MV-4-11 (cell line): ENCODE results near the gene RASGEF1B.
A peak's percentile ranks its signal among the peaks of the same experiment; 100 is the strongest.

ENCODE experiments used
- DNase-seq: peaks from one replicate; lab custom pipeline; 2025; lab: John Stamatoyannopoulos, UW

RASGEF1B gene

GRCh38 chr4:81466841-81467671, 4.7 kb downstream of the RASGEF1B start:
- peak; percentile 62 for DNase-seq

DNA sequence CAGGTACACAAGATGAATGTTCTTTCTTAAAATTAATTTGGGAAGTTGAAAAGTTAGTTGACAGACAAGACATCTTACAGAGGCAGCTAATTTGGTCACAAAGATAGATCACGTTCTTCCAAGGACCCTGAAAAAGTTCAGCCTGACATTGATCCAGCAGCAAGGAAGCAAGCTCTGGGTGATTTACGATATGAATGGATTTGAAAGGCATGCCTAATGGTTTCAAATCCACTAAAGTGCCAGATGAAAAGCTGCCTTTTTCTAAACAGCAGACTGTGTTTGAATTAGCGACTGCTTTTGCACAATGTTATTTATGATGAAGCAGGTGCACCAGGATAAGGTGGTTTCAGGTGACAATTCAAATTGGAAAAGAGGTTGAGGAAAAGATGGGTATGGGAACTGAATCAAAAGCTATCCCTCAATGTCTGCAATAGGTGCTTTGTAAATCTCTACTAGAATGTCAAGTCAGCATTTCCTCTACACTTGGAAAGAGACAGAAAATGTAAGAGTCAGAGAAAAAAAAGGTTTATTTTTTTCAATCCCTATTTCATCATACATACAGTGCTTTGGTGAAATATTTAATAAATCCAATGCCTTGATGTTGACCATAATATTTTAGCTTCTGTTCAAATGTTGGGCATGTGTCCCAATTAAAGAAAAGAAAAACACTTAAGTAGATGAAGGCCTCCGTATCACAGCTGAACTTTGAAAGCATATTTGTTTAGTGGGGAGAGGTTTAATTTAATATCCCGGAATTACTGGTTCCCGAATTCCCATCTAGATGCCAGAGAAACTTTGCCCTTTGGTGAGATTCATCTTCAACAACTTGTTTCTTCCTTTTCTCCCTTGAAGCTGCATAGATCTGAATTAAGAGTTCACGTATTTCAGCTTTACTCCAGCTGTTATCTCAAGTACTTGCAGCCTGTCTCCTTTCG, 6.0 kb downstream of the RASGEF1B start:
- no peak for DNase-seq

DNA sequence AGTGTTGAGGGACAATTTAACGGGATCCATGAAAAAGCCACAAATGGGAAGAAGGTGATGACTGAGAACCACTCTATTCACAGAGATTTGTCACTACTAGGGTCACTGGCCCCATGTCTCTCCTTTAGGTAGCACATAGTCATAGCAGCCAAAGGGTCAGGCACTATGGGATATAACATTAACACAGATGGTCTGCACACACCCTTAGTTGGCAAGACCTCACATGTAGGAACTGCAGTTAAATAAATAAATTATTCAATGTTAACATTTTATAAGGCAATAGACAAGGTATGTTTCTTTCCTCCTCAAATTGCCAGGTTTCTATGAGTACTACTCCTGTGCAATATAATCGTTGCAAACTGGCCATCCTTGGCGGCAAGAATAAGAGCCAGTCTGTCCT, 10.9 kb downstream of the RASGEF1B start:
- no peak for DNase-seq

- DNase-seq = no peak
Observed at GRCh38 chr4:81460191-81460701, 11.5 kb downstream of the RASGEF1B start.

GRCh38 chr4:81459228-81459627, 12.5 kb downstream of the RASGEF1B start:
- DNase-seq = no peak

DNA sequence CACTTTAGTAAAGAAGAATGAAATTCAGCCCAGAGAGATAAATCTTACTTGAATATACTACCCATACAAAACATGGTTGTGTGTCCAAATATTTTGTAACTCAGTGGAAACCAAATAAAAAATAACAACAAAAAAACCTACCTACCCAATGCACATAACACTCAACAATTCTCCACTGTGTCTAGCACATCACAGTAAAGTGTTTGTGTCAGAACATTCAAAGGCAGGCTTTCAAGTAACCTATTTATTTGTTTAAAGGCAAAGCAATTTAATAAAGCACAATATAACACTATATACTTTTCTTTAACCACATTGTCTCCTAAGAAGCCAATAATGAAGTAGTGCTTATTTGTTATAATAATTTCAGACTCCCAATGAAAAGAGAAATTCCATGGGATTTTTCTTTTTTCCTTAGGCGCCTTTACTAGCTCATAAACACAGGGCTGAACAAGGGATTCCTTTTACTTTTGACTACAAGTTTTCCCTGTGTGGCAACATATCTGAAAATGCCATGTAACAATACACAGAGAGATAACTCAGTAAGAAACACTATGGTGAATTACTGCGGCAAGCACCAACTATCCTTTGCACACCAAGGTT, 13.7 kb downstream of the RASGEF1B start:
- no peak for DNase-seq

DNA sequence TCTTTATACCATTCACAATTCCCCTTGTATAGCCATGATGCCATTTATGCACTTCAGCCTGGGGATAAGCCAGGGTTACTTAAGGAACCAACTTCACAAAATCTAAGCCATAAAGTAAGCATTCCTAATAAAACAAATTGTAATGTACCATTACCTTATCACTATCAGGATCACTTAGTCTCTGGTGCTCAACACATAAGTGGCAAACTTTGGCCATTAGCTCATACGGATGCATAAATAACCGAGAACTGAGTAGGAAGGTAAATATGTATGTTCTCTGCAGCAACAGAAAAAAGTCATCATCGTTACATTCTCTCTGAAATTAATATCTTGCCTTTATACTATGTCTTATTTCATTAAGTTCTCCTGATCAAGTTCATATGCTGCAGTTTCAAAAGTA, 14.4 kb downstream of the RASGEF1B start:
- no peak for DNase-seq

- DNase-seq = no peak
Observed at GRCh38 chr4:81455897-81456296, 15.8 kb downstream of the RASGEF1B start.

DNA sequence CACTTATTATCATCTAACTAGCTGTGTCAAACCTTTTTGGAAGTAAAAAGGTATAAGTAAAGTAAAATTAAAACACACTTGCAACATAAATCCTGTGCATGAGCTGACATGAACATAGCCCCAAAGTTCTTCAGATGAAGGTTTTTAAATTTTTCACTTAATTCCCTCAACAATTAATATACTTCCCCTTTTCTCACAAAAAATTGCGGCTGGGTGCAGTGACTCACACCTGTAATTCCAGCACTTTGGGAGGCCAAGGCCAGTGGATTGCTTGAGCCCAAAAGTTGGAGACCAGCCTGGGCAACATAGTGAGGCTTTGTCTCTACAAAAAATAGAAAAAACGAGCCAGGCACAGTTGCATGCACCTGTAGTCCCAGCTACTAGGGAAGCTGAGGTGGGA, 16.8 kb downstream of the RASGEF1B start:
- DNase-seq = no peak

- DNase-seq = no peak
Observed at GRCh38 chr4:81454499-81454898, 17.2 kb downstream of the RASGEF1B start.

DNA sequence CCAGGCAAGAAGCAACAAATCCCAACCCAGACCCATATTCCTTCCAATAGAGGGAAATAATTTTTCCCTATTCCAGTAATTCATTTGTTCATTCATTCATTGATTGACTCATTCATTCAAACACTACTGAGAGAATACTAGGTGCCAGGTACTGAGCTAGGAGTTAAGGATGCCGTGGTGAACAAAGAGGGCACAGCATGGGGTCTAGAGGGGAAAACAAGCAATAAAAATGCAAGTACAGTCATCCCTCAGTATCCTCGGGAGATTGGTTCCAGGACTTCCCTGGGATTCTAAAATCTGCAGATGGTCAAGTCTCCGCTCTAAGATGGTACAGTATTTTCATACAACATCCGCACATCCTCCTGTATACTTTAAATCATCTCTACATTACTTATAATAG, 18.7 kb downstream of the RASGEF1B start:
- DNase-seq = no peak

DNA sequence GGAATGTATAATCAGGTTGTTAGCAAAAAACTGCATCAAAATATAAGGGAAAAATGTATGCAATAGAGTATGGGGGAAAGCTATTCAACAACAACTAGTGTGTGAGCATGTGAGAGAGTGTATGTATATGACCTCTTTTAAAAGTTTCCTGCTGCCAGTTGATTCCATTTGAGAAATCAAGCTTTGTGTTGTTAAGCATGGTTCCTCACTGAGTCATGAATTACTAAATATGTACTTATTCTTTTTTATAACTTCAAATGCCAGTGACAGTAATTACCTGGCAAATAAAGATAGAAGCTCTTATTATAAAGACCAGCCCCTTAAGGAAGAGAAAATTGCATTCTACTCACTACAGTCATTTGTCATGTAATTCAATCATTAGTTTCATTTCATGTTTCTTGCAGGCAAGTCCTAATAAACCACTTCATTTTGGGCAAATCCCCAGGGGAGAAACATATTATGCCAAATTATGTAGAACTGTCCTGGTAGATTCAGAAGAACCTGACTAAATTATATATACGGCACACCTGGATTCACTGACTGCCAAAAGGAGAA, 19.2 kb downstream of the RASGEF1B start:
- DNase-seq = no peak

- no peak for DNase-seq
Observed at GRCh38 chr4:81449015-81449414, 22.7 kb downstream of the RASGEF1B start.

DNA sequence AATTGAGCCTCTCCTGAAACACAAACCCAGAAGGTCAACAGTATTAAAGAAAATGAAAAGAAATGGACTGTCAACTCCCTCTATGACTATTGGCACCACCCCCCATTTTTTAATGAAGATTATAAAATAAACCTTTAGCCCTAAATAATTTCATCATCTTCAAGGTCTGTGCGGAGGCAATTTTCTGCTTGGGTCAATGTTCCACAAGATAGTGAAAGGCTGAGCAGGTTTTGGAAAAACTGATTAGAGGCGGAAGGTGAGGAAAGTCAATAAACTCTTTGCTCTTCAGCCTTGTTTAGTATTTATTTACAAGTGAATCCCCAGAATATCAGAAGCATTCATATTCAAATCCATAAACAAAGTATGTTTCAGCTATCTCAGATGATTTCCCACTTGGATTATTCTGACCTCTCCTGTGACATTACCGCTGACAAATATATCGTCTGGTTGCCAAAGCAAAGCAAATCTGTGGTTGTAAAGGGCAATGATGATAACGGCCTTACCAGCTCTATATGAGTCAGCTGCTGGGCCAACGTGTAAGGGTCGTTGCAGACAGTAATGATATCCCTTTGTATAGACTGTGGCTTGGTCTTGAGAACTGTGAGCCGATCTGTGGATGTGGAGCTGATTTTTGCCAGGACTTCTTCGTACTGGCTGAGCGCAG, 24.0 kb downstream of the RASGEF1B start:
- DNase-seq = no peak

- DNase-seq = no peak
Observed at GRCh38 chr4:81446634-81447033, 25.1 kb downstream of the RASGEF1B start.

DNA sequence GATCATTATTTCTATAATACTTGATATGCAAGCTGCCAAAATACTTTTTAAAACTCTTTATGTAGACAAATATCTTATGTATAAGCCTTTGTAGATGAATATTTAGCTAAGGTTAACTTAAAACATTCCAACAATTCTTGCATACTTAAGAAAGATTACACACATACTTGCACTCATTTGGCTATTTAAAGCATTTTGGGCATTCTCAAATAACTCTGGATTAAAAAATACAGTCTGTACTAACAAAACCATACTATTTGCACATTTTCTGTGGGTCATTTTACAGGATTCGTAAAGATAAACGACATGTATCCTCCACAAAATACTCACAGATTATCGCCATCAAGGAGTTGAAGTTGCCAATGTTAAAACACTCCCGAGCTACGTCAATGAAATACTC, 26.5 kb downstream of the RASGEF1B start:
- no peak for DNase-seq

DNA sequence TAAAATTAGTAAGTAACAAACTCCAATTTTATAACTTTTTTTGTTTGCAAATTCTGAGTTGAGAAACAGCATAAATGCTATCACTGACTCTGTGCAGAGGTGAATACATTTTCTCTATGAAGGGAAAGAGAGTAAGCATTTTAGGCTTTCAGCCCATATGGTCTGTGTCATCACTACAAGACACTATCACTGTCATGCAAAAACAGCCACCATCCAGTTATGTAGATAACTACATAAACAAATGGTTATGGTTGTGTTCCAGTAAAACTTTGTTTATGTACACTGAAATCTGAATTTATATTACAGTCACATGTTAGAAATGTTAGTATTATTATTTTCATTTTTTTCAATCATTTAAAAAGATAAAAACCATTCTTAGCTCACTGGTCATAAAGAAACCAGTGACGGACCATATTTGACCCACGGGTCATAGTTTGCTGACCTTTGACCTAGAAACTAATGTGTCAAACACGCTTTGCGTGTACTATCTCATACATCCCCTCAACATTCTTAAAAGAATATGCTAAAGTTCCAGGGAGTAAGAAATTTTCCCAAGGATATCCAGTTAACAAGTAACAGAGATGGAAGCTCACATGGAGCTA, 29.1 kb downstream of the RASGEF1B start:
- no peak for DNase-seq

DNA sequence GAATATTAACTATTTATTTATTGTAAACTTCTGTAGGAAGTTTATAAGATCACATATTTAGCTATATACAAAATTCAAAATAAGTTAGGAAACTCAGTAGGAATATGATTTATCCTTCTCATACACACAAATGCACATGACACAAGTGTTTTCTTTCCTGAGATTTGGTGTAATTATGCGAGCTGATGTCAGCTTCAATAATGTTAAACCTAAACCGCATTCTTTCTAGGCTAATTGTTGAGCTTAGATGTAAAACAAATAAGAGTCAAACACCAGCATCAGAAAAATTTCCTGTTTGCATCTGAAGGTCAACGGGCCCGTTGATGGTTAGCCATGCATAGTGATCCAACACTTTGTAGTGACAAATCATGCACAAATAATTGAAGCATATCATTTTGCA, 30.8 kb downstream of the RASGEF1B start:
- DNase-seq = no peak

DNA sequence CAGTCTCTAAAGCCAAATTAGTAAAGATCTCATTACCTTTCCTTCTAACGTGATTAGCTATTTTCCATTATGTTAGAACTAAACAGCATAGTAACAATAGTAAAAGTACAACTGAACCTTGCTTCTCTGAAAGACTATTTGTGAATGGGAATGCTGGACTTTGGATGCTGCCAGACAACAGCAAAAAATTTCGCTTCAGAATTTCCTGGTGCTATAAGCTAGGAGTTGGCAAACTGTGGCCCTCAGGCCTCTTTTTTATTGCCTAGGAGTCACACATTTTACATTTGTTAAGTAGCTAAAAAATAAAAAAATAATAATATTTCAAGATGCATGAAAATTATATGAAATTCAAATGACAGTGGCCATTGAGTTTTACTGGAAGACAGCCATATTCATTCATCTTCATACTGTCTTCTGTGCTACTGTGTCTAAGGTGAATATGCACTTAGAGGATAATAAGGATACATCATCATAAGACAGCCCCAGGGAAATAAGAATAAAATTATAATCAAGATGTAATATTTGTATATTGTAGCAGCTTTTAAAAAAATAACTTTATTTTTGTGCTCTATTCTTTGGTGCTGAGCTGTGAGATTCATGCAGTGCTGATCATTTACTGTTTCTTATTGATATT, 34.6 kb downstream of the RASGEF1B start:
- no peak for DNase-seq

DNA sequence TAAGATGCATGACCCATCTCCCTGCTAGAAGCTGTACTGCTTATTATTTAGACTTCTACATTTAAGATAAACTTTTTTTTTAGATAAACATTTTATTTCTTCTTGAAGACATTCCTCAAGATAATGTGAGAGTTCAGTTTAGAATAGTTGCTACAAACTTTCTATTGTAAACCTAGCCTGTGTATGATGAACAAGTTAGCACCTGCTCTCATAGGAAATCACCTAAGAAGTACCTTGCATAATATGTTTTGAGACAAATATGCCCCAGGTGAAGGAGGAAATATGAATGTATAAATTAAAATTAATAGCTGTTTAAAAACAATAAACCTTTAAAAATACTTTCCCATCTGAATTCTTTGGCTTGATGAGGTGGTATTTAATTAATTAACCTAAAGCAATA, 35.6 kb downstream of the RASGEF1B start:
- no peak for DNase-seq

GRCh38 chr4:81432825-81433224, 38.9 kb downstream of the RASGEF1B start:
- no peak for DNase-seq
